HCT116 (cell line): ENCODE results near the gene SLC36A2.

Experiments
- CTCF ChIP-seq, 3 experiments: fragments of 200-600 bp in 1 of 3; sonication (generic) in 1 of 3; IDR thresholded peaks in 2 of 3; conservative IDR thresholded peaks in 1 of 3; 2 replicates each; pipeline ENCODE4 v1.5.1; 2012 to 2017; ENCODE audit warnings: low read depth in 2 of 3, low read length in 2 of 3, antibody characterized with exemption in 1 of 3, borderline replicate concordance in 1 of 3, control low read depth in 1 of 3, mild to moderate bottlenecking in 1 of 3, mixed read lengths in 1 of 3, mixed run types in 1 of 3, moderate library complexity in 1 of 3; ENCODE audit not compliant: insufficient read depth in 1 of 3
- ZNF274 ChIP-seq: fragments of 200-500 bp; sonication (Bioruptor generic); IDR thresholded peaks from 2 replicates; pipeline ENCODE4 v1.6.1; 2014; ENCODE audit warnings: mild to moderate bottlenecking, low read depth, low read length, inconsistent platforms

- TF ChIP-seq ZNF274 (no peak), CTCF (IDR thresholded peaks at IDR 0.05 in 2 of 3, conservative IDR thresholded peaks at IDR 0.05 in 1 of 3; ENCODE audit: borderline replicate concordance in 1 of 3, insufficient read depth in 1 of 3, low read depth in 2 of 3, low read length in 2 of 3) (no peak)
These were observed 1.4 kb upstream of the SLC36A2 start for GRCh38 chr5:151348789-151349188.
